K562 treated with DMSO at 1 percent for 24 hours (cell line): ENCODE results near the gene TRMT61A. TPM values are rescaled to one million over a fixed set of nuclear protein-coding genes. Genes with fewer than 3 reads are reported as not detected.

ENCODE experiments used
- total RNA-seq: library from RNA; unstranded; fragments of 300-600 nt; gene quantifications from 2 replicates; pipeline ENCODE4 v1.2.3, GENCODE V29; 2022; ENCODE audit warnings: low read depth; ENCODE audit not compliant: insufficient read depth

Gene TRMT61A
- total RNA-seq: 6.5 TPM in 2 replicates

DNA sequence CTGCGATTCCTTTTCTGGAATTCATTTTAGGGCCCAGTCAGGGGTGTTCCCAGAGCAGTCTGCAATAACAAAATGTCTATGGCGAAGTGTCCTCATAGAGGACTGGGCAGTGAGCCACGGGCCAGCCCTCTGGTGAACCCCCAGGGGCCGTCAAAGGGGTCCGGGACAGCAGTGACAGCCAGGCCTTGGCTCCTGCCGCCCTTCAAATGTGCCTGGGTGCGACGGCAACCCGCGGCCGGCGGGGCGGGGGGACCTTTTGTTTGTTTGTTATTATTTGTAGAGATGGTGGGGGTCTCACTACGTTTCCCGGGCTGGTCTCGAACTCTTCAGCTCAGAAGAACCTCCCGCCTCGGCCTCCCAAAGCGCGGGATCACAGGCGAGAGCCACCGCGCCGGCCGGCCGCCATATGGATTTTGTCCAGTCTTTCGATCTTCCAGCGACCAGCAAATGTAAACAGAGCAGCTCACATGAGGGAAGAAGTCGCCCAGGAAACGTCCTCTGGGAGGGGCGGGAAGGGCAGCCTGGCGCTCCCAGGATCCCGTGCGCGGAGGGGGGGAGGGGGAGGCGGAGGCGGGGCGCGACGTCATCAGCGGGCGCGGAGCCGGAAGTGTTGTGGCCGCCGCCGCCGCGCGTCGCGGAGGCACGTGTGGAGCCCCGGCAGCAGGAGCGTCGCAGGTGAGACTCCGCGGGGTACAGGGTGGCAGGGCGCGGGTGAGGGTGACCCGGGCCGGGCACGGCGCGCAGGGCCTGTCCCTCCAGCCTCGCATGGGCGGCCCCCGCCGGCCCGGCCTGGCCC is at the start of gene TRMT61A:
TRMT61A (plus strand) TSS at position 610 of the 796 bp plus-strand sequence. CDS start 783 bp downstream, outside the sequence.

DNA sequence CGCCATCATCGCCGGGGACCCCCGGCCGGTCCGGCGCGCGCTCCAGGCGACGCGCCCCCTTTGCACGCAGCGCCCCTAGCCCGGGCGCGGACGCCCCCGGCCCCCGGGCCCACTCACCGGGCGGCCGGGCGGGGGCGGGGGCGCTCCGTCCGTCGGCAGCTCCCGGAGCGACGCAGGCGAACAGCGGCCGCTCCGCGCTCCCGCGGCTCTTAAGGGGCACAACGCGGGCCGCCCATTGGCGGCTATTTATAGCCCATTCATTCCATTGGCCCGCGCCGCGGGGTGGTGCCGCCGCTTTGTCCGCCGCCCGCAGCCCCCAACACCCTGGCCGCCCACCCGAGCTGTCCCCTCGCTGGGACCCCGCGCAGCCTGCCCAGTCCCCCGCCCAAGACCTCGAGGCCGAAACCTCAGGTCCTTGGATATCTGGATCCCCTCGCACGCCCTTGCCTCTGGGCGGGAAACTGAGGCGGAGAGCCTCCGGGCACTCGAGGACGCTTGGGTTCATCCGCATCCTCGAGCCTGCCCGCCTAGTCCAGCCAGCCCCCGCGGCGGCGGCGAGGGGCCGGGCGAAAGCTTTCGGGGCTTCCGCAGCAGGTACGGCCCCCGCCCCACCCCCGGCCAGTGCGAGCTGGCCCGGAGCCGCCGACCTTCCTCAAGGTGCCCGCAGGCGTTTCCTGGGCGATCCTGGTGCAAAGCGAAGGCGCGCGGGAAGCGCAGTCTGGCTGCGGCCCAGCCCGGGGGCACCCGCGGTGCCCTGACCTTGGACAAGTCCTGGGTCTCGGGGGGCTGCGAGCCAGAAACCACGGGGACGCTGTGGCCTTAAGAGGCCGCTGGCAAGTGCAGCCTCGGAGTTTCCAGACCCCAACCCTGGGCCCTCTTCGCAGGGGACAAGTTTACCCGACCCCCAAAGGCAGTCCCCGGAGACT is 6.1 kb upstream of the TRMT61A start, which contains the start of gene CKB:
CKB (minus strand) TSS at position 182 of the 926 bp plus-strand sequence. CDS start 337 bp downstream, outside the sequence.

DNA sequence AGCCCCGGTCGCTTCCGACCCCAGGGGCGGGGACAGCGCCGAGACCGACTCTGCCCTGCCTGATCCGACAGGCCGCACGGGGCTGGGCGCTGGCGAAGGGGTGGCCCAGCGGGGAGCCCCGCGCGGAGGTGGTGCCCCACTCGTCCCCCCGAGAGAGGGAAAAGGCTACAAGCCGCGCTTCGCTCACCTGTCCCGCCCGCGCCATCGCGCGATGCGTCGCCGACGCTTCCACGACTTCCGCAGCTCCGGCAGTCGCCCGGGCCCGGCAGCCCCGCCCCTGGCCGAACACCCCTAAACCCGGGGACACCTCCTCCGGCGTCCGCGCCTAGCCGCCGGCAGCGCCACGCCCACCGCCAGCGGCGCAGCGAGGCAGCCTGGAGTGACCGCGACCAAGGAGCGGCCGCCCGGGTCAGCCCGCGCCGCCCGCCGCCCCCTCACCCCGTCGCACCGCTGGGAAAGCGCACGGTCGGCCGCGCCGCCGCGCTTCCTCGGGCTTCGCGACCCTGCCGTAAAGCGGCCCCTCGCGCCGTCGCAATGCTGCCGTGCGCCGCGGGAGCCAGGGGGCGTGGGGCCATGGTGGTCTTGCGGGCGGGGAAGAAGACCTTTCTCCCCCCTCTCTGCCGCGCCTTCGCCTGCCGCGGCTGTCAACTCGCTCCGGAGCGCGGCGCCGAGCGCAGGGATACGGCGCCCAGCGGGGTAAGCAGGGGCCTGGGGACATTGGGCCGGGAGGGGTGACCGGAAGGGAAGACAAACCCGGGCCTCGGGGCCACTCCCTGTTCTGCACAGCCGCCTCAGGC is 33.6 kb downstream of the TRMT61A start, which contains the start of the genes BAG5 and COA8:
BAG5 (minus strand) TSS at position 229 of the 797 bp plus-strand sequence. CDS start 1,493 bp downstream, outside the sequence.
COA8 (plus strand) TSS at position 532 of the 797 bp plus-strand sequence; CDS start at position 574, 42 bp downstream.

Other genes with a start within 250 kb of the TRMT61A start
- 186 and 188 TPM in 2 replicates for gene EIF5, start 195.0 kb upstream of the TRMT61A start, total RNA-seq
- 53.9 and 54.6 TPM in 2 replicates for gene MARK3, start 143.8 kb upstream of the TRMT61A start, total RNA-seq
- gene CKB, start 6.4 kb upstream of the TRMT61A start, total RNA-seq: 286 and 315 TPM in 2 replicates
- 6.2 and 7.2 TPM in 2 replicates for gene BAG5, start 33.5 kb downstream of the TRMT61A start, total RNA-seq
- 33.4 and 61.9 TPM in 2 replicates for gene COA8, start 33.8 kb downstream of the TRMT61A start, total RNA-seq
- gene KLC1, start 100.0 kb downstream of the TRMT61A start, total RNA-seq: 130 and 136 TPM in 2 replicates
- 31.3 and 35.0 TPM in 2 replicates for gene XRCC3, start 186.3 kb downstream of the TRMT61A start, total RNA-seq
- 18.9 and 19.4 TPM in 2 replicates for gene ZFYVE21, start 186.6 kb downstream of the TRMT61A start, total RNA-seq